Kidney epithelial cell (primary cell): ENCODE results near the gene STOM. TPM values are rescaled to one million over a fixed set of nuclear protein-coding genes. Genes with fewer than 3 reads are reported as not detected.

Experiments
- DNase-seq: peaks from one replicate; pipeline ENCODE4 v3.0.0-alpha.2; 2010; ENCODE audit warnings: low read depth
- H3K27me3 ChIP-seq: 2 replicates; pipeline ENCODE4 v1.6.0; 2011; ENCODE audit warnings: low read length; ENCODE audit not compliant: control insufficient read depth, insufficient read depth
- H3K36me3 ChIP-seq: 2 replicates; pipeline ENCODE4 v1.5.1; 2011; ENCODE audit warnings: low read length; ENCODE audit not compliant: control insufficient read depth, insufficient read depth
- H3K4me3 ChIP-seq: 2 replicates; pipeline ENCODE4 v1.5.1; 2011; ENCODE audit warnings: low read depth, mild to moderate bottlenecking, control low read depth, low read length
- CTCF ChIP-seq: IDR thresholded peaks from 2 replicates; pipeline ENCODE4 v1.5.1; 2011; ENCODE audit warnings: mild to moderate bottlenecking, moderate library complexity, low read length, control low read depth, inconsistent platforms; ENCODE audit not compliant: insufficient read depth, poor library complexity, severe bottlenecking
- total RNA-seq: library from RNA; depleted of rRNA; stranded (reverse); fragments of >200 nt; gene quantifications from 2 replicates; pipeline ENCODE4 v1.2.3, GENCODE V29; 2015

The STOM gene
- total RNA-seq, 1 donor from 2014 or later: 16.8 TPM

GRCh38 chr9:121299467-121300282 is 70.4 kb downstream of the STOM start:
- H3K36me3 ChIP-seq: peaks cover 3% of the 10 kb centered on the region
- no peak for TF ChIP-seq CTCF
- DNase-seq: no peak
- H3K4me3 ChIP-seq: peak overlapping the region; percentile 21
- H3K27me3 ChIP-seq: no peaks in the 10 kb centered on the region

- no peak overlapping the region for H3K4me3 ChIP-seq
- no peaks in the 10 kb centered on the region for H3K27me3 ChIP-seq
- H3K36me3 ChIP-seq: peaks cover 3% of the 10 kb centered on the region
- no peak for DNase-seq
- no peak for TF ChIP-seq CTCF
These were observed 71.2 kb downstream of the STOM start for GRCh38 chr9:121298689-121299466.

- no peak for DNase-seq
- peaks cover 3% of the 10 kb centered on the region for H3K36me3 ChIP-seq
- H3K4me3 ChIP-seq: no peak overlapping the region
- TF ChIP-seq CTCF: no peak
- H3K27me3 ChIP-seq: no peaks in the 10 kb centered on the region
These were observed 72.0 kb downstream of the STOM start for GRCh38 chr9:121298016-121298538.

- H3K27me3 ChIP-seq: no peaks in the 10 kb centered on the region
These were observed 72.7 kb downstream of the STOM start for GRCh38 chr9:121297389-121297788.

More at GRCh38 chr9:121297389-121297788, 72.7 kb downstream of the STOM start:
- DNase-seq: no peak
- TF ChIP-seq CTCF: no peak
- H3K4me3 ChIP-seq: no peak overlapping the region
- peaks cover 3% of the 10 kb centered on the region for H3K36me3 ChIP-seq
